Putamen (tissue), 1 donor: Measurements from ENCODE around the gene IFI30.

Experiments used
- DNase-seq: peaks from one replicate; pipeline ENCODE4 v3.0.0-alpha.2; 2016; ENCODE audit warnings: low spot score

IFI30 gene

DNA sequence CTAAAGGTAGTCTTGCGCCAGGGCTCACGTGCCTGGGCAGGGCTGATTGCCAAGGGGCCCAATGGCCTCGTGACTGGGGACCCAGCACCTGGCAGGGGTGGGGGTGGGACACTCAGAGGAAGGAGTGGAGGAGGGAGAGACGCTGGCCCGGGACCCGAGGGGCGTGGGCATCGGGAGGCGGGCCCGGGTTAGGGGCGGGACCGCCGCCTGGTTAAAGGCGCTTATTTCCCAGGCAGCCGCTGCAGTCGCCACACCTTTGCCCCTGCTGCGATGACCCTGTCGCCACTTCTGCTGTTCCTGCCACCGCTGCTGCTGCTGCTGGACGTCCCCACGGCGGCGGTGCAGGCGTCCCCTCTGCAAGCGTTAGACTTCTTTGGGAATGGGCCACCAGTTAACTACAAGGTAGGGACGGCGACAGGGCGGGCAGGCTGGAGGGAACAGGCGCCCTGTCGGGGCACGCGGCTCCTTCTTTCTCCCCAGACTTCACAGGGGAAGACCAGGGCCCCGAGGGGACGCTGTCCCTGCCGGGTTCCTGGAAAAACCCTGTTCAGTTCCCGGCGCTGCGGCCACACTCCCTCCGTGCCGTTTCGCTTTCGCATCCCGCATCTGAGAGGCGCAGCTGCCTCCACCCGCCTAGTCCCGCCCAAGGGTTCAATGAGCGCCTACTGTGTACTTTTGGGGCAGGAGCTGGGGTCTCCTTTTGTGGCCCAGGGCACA, at the start of gene IFI30:
TSS of gene IFI30 (plus strand) at position 242 of the 717 bp plus-strand sequence. CDS start at position 271, 29 bp downstream.
- DNase-seq = no peak

DNA sequence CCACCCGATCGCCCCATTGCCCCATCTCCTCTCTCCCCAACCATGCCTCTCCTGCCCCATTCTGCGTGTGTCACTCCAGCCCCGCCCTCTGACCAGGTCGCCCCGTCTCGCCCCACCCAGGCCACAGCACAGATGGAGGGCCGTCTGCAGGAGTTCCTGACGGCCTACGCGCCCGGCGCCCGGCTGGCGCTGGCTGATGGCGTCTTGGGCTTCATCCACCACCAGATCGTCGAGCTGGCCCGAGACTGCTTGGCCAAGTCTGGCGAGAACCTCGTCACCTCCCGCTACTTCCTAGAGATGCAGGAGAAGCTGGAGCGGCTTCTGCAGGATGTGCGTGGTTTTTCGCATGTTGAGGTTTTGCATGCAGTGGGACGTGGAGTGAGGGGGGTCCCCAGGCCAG, 49.8 kb upstream of the IFI30 start:
- DNase-seq = no peak

DNA sequence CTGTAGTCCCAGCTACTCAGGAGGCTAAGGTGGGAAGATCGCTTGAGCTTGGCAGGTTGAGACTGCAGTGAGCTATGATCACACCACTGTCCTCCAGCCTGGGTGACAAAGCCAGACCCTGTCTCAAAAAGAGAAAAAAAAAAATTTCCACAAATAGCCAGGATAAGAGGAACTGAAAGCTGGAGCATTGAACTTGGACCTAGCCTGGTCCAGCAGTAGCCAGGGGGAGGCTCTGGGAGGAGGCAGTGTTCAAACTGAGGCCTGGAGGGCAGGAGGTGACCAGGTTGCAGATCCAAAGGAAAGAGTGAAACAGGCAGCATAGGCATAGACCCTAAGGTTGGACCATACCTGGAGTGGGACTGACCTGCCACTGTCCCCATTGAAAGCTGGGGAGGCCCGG, 47.5 kb upstream of the IFI30 start:
- DNase-seq = no peak

DNA sequence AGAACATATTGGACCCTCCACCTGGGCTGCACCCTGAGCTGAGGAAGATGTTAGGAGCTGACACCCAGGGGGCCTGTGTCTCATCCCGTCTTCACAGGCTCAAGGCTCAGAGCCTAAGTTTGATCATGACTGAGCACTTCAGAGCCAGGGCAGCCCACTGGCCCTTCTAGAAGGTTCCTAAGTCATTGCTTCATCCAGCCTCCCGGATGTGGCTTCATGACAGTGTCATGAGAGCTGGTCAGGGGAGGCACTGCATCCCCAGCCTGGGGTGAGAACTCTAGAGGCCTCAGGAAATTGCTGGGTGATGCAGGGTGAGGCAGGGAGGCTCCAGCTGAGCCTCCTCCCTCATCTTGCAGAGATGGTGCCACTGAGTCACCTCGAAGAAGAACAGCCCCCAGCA, 45.6 kb upstream of the IFI30 start:
- DNase-seq = no peak

DNA sequence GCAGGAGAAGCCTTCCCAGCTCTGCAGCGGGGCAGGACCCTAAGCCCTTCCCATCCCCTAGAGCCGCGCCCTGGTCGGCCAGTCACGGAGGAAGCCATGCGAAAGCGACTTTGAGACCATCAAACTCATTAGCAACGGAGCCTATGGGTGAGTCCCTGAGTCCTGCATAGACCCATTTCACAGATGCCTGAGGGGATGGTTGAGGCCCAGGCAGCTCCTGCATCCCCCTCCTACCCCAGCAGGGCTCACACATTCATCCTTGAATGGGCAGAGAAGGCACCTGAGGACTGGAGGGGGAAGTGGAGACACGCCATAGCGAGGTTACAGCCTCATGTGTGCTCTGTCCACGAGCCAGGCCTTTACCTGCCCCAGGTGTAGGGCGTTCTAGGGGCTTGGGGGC, 44.8 kb upstream of the IFI30 start:
- no peak for DNase-seq

DNA sequence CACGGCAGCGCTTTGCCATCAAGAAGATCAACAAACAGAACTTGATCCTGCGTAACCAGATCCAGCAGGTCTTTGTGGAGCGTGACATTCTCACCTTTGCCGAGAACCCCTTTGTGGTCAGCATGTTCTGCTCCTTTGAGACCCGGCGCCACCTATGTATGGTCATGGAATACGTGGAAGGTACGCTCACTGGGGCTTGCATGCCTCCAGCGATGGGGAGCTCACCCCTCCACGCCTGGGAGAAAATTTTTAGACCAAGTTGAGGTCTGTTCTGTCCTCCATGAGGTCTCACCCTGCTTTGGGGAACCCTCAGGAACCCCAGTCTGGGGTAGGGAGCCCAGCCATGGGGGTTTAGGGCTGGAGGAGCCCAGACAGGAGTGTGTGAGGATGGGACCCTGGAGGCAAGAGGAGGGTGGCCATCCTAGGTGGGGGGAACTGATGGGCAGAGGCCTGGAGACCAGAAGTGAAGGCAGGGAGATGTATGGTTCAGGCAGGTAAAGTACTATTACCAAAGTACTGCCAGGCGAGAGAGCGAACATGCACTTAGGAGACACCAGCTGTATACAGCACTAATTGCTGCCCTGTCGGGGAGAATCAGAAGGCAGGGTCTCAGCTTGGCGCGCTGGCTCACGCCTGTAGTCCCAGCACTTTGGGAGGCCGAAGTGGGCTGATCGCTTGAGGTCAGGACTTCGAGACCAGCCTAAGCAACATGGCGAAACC, 42.9 kb upstream of the IFI30 start:
- DNase-seq = no peak

DNA sequence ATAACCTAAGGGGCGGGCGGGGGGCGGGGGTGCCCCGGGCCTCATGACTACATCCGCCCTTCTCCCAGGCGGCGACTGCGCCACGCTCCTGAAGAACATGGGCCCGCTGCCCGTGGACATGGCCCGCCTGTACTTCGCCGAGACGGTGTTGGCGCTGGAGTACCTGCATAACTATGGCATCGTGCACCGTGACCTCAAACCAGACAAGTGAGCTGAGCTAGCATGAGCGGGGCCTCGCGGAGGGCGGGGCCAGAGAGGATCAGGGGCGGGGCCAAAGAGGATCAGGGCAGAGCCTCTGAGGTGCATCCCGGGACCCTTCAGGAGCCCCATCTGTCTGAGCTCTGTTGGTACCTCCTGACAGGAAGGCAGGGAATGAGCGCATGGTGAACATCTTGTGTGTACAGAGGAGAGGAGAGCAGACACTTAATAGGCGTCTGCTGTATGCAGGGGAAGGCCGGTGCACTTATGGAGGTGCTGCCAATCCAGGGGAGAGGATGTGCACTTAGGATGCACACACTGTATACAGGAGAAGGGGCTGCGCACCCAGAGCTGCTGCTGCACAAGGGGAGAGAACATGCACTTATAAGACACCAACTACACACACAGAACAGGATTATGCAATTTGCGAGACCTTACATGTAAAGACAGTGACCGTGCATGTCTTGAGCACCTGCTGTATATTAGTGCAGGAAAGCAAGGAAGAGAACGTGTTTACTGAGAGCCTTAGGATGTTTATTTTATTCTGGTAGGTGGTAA, 41.6 kb upstream of the IFI30 start:
- DNase-seq = no peak

DNA sequence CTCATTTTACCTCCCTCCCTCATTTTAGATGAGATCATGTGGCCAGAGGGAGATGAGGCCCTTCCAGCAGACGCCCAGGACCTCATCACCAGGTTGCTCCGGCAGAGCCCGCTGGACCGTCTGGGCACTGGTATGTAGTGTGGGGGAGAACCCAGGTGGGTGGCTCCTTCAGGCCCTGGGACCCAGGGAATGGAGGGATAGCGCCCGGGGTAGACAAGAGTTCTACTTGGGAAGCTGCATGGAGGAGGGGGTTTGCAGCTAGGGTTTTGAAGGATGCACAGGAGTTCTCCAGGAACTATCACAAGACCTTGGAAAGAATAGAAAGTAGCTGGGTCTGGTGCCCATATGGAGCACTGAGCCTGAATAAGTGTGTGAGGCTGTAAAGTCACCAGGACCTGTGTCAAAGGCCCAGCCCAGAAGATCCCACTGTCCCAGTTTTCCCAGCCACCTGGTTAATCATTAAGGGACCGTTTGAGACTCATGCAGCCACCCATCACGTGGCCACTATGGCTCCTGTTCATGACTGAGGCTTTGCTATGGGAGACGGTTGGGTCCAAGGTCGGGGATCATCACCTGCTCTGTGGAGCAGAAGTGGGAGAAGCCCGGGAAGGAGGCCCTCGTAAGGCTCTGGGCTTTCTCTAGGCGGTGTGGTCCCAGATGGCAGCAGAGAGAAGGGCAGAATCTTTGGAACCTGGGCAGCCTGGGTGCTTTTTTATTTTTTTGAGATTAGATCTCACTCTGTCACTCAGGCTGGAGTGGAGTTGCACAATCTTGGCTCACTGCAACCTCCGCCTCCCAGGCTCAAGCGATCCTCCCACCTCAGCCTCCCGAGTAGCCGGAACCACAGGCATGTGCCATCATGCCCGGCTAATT, 37.7 kb upstream of the IFI30 start:
- DNase-seq = no peak

DNA sequence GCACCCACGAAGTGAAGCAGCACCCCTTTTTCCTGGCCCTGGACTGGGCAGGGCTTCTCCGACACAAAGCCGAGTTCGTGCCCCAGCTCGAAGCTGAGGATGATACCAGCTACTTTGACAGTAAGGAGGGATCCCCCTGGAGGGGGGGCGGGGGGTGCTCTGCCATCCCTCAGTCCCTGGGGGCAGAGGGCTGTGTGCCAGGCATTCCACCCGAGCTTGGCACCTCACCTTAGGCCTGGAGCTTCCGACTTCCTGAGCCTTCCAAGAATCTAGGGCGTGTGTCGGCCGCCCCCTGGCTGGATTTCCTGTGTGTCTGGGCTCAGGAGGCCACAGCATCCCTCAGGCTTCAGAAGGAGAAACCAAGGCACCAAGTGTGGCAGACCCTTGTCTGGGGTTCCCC, 36.4 kb upstream of the IFI30 start:
- no peak for DNase-seq

DNA sequence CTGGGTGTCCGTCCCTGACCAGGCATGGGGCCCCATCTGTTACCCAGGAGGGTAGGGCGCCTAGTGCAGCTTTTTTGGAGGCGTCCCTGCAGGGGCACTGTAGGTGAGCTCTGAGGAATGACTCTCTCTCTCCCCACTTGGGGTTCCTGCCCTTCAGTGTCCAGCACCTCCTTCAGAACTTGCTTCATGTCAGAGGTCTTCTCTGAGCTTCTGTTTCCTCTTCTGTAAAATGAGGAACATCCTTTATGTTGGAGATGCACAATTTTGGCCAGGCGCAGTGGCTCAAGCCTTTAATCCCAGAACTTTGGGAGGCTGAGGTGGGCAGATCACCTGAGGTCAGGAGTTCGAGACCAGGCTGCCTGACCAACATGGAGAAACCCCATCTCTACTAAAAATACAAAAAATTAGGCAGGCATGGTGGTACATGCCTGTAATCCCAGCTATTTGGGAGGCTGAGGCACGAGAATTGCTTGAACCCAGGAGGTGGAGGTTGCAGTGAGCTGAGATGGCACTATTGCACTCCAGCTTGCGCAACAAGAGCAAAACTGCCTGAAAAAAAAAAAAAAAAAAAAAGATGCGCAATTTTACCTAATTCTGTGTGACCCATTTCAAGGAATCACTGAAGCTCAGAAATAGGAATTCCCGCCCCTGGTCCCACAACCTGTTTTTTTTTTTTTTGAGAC, 35.8 kb upstream of the IFI30 start:
- no peak for DNase-seq

DNA sequence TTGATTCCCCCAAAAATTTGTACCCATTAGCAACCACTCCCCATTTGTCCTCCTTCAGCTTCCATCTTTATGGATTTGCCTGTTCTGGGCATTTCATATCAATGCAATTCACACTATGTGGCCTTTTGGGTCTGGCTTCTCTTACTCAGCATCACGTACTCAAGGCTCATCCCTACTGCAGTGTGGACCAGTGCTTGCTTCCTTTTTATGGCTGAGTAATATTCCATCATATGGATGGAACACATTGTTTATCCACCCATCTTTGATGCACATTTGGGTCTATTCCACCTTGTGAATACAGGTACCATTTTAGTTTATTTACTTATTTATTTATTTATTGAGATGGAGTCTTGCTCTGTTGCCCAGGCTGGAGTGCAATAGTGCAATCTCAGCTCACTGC, 33.1 kb upstream of the IFI30 start:
- no peak for DNase-seq

DNA sequence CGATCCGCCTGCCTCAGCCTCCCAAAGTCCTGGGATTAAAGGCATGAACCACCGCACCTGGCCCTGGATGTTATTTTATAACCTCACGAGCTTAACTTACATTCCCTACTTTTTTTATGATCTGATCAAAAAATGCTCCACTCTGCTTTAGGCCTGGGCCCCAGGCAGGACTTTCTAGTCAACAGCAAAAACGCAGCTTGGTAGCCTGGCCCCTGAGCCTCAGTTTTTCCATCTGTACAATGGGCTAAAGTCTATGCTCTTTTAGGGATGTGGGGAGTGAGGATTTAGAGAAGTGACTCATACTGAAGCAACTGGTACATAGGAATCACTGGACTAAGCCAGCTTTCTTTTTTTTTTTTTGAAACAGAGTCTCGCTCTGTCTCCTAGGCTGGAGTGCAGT, 32.6 kb upstream of the IFI30 start:
- no peak for DNase-seq

DNA sequence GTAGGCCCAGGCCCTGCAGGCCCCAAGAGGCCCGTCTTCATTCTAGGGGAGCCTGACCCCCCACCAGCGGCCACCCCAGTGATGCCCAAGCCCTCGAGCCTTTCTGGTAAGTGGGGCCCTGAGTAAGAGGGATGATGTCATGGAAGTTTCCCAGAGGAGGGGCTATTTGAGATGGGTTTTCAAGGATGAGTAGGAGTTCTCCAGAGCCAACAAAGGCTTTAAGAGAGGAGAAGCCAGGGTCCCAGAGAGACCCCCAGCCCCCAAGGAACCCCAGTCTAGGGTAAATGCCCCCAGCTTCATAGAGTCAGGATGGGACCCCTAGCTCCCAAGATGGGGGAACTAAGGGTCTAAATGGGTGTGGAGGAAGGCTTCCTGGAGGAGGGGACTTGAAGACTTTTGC, 29.7 kb upstream of the IFI30 start:
- no peak for DNase-seq

DNA sequence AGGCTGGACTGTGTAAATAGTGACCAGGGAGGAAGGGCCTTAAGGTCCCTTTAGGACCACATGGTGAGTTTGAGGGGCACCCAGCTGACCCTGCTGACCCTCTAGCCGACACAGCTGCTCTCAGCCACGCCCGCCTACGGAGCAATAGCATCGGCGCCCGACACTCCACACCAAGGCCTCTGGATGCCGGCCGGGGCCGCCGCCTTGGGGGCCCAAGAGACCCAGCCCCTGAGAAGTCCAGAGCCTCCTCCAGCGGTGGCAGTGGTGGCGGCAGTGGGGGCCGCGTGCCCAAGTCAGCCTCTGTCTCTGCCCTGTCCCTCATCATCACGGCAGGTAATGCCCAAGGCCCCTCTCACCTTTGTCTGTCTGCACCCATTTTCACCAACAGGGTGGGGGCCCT, 29.3 kb upstream of the IFI30 start:
- no peak for DNase-seq

DNA sequence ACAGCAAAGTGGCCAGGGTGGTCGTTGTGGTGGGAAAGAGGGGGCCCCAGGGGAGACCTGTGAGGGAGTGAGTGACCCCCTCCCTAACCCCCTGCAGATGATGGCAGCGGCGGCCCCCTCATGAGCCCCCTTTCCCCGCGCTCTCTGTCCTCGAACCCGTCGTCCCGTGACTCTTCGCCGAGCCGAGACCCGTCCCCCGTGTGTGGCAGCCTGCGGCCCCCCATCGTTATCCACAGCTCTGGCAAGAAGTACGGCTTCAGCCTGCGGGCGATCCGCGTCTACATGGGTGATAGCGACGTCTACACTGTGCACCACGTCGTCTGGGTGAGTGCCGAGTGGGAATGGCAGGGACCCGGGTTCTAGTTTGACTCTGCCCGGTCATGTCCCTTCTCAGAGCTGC, 28.7 kb upstream of the IFI30 start:
- DNase-seq = no peak

DNA sequence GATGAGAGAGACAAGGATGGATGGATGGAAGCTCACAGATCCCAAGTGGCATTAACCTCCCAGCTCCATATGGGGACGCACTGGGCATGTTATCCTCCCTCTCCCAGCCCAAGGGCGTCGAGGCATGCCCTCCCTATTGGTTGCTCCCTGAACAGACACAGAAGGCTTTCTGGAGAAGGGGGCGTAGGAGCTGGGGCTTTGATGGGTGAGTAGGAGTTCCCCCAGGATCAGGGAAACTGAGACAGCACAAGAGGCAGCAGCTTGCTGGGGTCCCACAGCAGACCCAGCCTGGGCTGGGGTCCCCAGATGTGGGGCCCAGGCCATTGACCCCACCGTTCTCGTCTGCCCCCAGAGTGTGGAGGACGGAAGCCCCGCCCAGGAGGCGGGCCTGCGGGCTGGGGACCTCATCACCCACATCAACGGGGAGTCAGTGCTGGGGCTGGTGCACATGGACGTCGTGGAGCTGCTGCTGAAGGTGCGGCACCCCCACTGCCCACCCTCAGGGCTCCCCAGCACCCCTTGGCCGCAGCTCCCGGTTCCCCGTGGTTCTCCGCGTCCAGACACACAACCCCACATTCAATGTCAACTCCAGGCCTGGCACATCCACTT, 28.1 kb upstream of the IFI30 start:
- DNase-seq = no peak

DNA sequence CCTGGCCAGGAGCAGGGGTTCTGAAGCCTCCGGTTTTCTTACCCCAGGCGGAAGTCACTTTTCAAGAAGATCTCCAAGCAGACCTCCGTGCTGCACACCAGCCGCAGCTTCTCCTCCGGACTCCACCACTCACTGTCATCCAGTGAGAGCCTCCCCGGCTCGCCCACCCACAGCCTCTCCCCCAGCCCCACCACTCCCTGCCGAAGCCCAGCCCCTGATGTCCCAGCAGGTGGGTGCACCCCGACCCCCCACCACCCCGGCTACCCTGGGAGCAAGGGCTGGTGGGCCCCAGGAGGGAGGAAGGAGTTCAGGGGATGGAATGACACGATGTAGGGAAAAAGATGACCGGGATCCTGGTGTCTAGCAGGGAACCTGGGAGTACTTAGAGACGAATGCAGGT, 26.2 kb upstream of the IFI30 start:
- DNase-seq = no peak

DNA sequence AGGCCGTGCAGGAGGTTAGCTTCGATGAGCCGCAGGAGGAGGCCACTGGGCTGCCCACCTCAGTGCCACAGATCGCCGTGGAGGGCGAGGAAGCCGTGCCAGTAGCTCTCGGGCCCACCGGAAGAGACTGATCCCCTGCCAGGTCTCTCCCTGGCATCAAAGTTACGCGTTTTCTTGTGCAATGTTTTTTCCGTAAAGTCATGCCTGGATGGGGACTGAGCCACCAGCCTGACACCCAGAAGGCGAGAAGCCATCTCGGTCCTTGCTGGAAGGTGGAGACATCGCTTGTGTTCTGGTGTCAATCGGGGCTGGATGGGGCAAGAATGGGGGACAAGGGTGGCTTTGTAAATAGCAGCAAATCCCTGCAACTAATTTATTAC, 24.0 kb upstream of the IFI30 start:
- DNase-seq = no peak

DNA sequence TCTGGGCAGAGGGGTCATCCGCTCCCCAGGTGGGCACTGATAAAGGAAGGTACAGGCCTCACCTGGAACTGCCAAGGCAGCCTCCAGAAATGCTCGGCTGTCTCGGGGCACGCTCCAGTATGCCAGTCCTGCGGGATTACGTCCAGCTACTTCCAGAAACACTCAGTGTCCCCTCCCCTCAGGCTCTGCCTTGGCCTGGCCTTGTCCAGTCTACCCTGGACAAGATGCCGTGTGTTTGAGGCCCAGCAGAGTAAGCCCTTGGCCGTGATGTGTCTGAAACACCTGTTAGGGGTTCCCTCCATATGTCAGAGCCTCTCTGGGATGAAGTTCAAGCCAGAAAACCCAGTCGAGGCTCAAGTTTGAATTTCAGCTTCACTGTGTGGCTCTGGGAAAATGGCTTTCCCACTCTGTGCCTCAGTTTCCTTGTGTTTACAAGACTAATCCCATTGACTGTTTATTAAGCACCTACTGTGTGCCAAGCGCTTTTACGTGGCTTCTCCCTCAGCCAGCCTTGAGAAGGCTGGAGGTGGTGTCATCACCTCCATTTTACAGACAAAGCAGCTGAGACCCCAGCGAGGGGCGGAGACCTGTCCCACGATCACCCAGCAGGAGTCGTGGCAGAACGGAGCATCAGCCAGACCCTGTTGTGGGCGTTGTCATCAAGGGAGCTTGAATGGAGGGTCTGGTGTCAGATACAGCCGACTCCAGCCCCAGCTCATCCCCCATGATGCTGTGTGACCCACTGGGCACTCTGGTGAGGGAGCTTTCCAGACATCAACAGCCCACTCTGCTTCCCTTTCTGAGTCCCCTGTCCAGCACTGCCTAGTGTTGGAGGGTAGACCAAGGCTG, 22.6 kb upstream of the IFI30 start:
- DNase-seq = no peak

DNA sequence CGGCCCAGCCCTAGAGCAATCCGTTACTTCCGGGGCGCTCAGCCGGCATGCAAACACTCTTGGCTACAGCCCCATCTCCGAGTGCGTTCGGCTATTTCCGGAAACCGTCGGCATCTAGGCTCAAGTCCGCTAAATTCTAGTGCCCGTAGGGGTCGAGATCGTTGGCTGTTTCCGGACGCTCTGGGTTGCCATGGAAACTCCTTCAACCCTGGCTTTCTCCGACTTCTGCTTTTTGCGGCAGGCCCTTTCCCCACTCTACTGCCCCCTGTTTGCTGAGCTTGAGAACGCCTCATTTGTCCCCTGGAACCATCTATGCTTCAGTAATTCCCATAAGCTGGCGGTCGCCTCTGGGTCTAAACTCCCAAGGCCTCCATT, 21.2 kb upstream of the IFI30 start:
- peak; percentile 95 for DNase-seq
